ENCODE data around the gene ARMC9. TPM values are rescaled to one million over a fixed set of nuclear protein-coding genes. Genes with fewer than 3 reads are reported as not detected.

Gene ARMC9
- total RNA-seq, 1 donor from 2014 or later, result 27.5 TPM

DNA sequence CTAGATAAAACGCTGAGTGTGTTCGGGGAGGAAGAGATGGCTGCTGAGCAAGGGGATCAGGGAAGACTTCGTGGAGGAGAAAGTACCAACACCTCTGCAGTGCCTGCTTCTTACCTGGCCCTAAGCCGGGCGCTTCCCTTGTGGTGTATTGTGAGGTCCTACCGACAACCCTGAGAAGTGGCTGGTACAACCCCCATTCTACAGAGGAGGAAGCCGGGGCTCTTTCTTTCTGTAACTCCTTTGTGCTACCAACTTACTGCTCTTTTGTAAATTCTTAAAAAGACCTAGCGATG, 96.9 kb downstream of the ARMC9 start:
- H3K27me3 ChIP-seq (ENCODE audit: control insufficient read depth, insufficient read depth, low read length), result no peaks in the 10 kb centered on the region
- TF ChIP-seq, protein P1, sequence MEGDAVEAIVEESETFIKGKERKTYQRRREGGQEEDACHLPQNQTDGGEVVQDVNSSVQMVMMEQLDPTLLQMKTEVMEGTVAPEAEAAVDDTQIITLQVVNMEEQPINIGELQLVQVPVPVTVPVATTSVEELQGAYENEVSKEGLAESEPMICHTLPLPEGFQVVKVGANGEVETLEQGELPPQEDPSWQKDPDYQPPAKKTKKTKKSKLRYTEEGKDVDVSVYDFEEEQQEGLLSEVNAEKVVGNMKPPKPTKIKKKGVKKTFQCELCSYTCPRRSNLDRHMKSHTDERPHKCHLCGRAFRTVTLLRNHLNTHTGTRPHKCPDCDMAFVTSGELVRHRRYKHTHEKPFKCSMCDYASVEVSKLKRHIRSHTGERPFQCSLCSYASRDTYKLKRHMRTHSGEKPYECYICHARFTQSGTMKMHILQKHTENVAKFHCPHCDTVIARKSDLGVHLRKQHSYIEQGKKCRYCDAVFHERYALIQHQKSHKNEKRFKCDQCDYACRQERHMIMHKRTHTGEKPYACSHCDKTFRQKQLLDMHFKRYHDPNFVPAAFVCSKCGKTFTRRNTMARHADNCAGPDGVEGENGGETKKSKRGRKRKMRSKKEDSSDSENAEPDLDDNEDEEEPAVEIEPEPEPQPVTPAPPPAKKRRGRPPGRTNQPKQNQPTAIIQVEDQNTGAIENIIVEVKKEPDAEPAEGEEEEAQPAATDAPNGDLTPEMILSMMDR (IDR thresholded peaks at IDR 0.05; ENCODE audit: insufficient read depth, low read length, poor library complexity, severe bottlenecking), result no peak
- no peaks in the 10 kb centered on the region for H3K36me3 ChIP-seq (ENCODE audit: control insufficient read depth, insufficient read depth, low read length)
- H3K4me3 ChIP-seq (ENCODE audit: low read depth, low read length), result no peak overlapping the region
- no peak for DNase-seq (ENCODE audit: low read depth)

DNA sequence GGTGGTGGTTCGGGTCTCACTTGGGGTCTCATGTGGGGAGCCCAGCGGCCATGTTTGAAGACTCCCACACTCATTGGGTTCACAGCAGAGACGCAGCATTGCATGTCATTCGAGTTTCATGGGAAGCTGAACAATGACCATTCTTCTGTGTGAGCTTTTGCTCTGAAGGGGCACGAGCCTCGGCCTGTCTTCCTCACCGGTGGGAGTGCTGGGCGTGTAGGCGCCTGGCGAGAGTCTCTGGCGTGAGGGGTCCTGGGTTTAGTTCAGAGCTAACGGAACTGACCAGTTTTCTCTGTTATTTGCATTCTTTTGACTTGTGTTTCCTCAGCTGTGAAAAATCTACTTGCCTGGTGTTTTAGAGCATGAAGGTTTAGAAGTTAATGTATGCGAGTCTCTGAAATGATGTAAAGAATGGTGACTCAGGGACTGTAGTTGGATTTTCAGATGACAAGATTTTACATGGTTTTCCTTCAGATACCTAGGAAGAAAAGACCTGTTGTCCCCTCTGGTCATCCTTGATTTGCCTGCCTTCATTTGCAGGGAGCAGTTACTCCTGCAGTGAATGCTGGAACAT, 98.1 kb downstream of the ARMC9 start:
- DNase-seq (ENCODE audit: low read depth), result no peak
- Histone ChIP-seq H3K4me3 (ENCODE audit: low read depth, low read length) (no peak overlapping the region), H3K36me3 (ENCODE audit: control insufficient read depth, insufficient read depth, low read length) (no peaks in the 10 kb centered on the region), H3K27me3 (ENCODE audit: control insufficient read depth, insufficient read depth, low read length) (no peaks in the 10 kb centered on the region)
- TF ChIP-seq, protein P1 (IDR thresholded peaks at IDR 0.05; ENCODE audit: insufficient read depth, low read length, poor library complexity, severe bottlenecking), result no peak

DNA sequence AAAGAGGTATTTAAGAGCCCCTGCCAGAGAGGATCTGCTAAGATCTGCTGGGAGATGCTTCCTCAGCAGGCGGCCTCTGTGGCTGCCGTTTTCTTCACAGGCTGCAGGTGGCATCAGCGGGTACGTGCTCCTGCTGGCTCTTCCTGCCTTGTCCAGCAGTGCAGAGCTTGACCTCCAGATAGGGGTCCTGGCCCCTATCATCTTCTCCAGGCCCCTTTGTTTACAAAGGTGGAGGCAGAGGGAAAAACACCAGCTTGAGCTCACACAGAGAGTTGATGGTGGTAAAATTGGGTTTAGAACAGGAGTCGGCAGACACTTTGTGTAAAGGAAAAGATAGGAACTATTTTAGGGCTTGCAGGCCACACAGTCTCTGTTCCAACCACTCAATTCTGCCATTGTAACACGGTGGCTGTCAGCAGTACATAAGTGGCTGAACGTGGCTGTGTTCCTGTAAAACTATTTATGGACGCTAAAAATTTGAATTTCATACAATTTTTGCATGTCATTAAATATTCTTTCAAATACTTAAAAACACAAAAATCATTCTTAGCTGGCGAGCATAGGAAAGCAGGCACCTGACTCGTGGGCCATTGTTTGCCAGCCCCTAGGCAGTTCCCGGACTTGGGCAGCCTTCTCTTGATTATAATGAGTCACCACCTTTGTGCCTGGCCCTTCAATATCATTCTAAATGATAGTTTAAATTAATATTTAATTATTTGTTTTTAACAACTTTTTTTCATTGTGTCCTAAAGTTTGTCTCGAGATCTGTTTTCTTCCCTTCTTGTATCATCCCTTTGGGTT, 98.9 kb downstream of the ARMC9 start:
- no peak overlapping the region for H3K4me3 ChIP-seq (ENCODE audit: low read depth, low read length)
- no peaks in the 10 kb centered on the region for H3K27me3 ChIP-seq (ENCODE audit: control insufficient read depth, insufficient read depth, low read length)
- no peaks in the 10 kb centered on the region for H3K36me3 ChIP-seq (ENCODE audit: control insufficient read depth, insufficient read depth, low read length)
- DNase-seq (ENCODE audit: low read depth), result no peak
- TF ChIP-seq, protein P1 (IDR thresholded peaks at IDR 0.05; ENCODE audit: insufficient read depth, low read length, poor library complexity, severe bottlenecking), result peak; percentile 83

DNA sequence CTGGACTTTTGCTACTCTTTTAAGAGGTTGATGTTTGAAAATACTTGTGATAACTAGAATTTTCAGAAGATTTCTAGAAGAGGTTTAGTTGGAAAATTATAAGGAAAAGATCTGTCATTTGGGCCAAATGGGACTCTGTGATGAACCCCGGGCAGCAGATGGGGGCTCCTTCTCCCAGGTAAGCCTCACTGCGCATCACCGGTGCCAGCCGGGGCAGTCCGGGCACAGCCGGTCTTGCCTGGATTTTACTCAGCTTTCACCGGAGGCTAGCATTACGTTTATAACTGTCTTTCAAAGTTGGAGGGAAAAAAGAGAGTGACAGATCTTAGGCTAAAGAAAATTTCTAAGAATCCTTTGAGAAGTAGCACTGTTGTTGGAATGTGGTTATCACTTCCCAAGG, 99.7 kb downstream of the ARMC9 start:
- Histone ChIP-seq H3K36me3 (ENCODE audit: control insufficient read depth, insufficient read depth, low read length) (no peaks in the 10 kb centered on the region), H3K4me3 (ENCODE audit: low read depth, low read length) (no peak overlapping the region), H3K27me3 (ENCODE audit: control insufficient read depth, insufficient read depth, low read length) (no peaks in the 10 kb centered on the region)
- no peak for DNase-seq (ENCODE audit: low read depth)
- TF ChIP-seq, protein P1 (IDR thresholded peaks at IDR 0.05; ENCODE audit: insufficient read depth, low read length, poor library complexity, severe bottlenecking), result no peak

DNA sequence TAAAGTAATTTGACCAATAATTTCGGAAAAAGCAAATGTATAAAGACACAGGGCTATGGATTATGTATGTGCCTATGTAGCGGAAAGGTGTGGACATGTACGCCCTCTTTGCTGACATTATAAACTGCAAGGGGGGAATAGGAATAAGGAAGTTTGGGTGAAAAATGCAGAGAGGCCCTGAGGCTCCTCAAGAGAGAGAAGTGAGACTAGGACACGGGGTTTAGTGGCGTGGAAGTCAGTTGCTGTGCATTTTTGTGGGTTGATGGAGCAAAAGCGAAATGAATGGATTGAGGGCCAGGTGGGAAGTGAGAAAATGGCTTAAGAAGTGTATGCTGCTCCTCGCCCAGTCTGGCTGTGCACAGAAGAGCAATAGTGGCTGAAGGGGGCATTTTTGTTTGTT, 100.8 kb downstream of the ARMC9 start:
- Histone ChIP-seq H3K27me3 (ENCODE audit: control insufficient read depth, insufficient read depth, low read length) (no peaks in the 10 kb centered on the region), H3K4me3 (ENCODE audit: low read depth, low read length) (no peak overlapping the region), H3K36me3 (ENCODE audit: control insufficient read depth, insufficient read depth, low read length) (no peaks in the 10 kb centered on the region)
- no peak for DNase-seq (ENCODE audit: low read depth)
- TF ChIP-seq, protein P1 (IDR thresholded peaks at IDR 0.05; ENCODE audit: insufficient read depth, low read length, poor library complexity, severe bottlenecking), result no peak
